SHP77 treated with DMSO at 0.1 percent for 48 hours (cell line): ENCODE results near the gene PEX11G.
"Not testable (repeated sequence)": the region's sequence is repeated elsewhere in the genome, so short reads cannot be mapped to it uniquely, and the experiment has no call there.

Experiments used
- DNase-seq: peaks from one replicate; lab custom pipeline; 2025; lab: John Stamatoyannopoulos, UW

Gene PEX11G

GRCh38 chr19:7467009-7467989, 21.5 kb downstream of the PEX11G start:
- DNase-seq = no peak

DNA sequence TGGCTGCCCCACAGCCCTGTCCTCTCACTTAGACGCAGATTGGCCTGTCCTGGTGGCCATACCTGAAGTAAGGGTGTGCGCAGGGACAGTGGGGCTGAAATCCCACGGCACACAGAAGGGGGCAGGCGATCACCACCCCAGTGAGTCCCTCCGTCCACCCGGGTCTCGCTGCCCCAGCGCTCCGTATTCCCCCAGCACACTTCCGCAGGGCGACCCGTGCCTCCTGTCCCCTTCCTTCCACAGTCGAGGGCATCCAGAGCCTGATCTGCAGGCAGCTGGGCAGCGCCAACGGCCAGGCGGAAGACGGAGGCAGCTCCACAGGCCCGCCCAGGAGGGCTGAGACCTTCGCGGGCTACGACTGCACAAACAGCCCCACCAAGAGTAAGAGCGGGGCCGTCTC, 25.3 kb downstream of the PEX11G start:
- DNase-seq = no peak

DNA sequence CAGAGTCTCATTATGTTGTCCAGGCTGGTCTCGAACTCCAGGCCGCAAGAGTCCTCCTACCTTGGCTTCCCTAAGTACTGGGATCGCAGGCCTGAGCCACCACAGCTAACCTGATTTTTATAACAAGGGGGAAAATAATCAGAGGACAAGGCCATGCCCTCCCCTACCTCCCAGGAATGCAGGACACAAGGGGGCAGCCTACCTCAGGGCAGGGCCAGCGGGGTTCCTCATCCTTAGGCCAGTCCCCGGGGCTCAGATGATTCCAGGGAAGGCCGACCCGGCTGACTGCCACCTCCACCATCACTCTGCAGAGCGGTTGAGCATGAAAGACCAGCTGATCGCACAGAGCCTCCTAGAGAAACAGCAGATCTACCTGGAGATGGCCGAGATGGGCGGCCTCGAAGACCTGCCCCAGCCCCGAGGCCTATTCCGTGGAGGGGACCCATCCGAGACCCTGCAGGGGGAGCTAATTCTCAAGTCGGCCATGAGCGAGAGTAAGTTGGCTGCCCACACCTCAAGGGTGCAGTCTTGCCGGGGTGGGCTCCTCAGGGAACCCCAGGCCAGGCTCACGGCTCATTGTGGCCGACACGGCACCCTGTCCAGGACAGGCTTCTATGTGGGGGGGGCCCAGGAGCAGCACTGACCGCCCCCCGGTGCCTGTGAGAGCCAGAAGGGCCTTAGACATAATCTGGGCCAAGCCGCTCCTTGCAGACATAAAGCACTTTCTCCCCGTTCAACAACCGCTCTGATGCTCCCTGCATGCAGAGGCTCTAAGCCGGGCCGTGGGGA, 26.8 kb downstream of the PEX11G start:
- DNase-seq = no peak

GRCh38 chr19:7460562-7460966, 28.3 kb downstream of the PEX11G start:
- no peak for DNase-seq

DNA sequence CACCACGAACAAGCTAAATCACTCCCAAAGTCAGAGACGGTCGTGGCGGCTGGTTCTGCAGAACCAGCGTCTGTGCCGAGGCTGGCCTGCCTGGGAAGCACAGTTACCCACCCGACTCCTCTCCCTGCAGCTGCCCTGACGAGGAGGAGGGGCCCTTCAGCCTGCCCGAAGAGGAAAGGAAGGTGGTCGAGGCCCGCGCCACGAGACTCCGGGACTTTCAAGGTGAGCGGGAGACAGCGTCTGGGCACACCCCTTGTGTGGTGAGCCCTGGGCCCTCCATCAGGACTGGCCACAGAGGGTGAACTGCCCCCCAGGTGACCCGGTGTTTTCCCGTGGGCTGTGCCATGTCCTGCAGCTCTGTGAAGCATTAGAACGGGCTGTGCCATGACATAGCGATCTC, 29.1 kb downstream of the PEX11G start:
- no peak for DNase-seq

GRCh38 chr19:7458675-7459074, 30.2 kb downstream of the PEX11G start:
- no peak for DNase-seq

GRCh38 chr19:7456964-7457541, 31.8 kb downstream of the PEX11G start:
- no peak for DNase-seq

GRCh38 chr19:7455600-7456296, 33.1 kb downstream of the PEX11G start:
- no peak for DNase-seq

- DNase-seq = no peak
These were observed 33.8 kb downstream of the PEX11G start for GRCh38 chr19:7454998-7455397.

DNA sequence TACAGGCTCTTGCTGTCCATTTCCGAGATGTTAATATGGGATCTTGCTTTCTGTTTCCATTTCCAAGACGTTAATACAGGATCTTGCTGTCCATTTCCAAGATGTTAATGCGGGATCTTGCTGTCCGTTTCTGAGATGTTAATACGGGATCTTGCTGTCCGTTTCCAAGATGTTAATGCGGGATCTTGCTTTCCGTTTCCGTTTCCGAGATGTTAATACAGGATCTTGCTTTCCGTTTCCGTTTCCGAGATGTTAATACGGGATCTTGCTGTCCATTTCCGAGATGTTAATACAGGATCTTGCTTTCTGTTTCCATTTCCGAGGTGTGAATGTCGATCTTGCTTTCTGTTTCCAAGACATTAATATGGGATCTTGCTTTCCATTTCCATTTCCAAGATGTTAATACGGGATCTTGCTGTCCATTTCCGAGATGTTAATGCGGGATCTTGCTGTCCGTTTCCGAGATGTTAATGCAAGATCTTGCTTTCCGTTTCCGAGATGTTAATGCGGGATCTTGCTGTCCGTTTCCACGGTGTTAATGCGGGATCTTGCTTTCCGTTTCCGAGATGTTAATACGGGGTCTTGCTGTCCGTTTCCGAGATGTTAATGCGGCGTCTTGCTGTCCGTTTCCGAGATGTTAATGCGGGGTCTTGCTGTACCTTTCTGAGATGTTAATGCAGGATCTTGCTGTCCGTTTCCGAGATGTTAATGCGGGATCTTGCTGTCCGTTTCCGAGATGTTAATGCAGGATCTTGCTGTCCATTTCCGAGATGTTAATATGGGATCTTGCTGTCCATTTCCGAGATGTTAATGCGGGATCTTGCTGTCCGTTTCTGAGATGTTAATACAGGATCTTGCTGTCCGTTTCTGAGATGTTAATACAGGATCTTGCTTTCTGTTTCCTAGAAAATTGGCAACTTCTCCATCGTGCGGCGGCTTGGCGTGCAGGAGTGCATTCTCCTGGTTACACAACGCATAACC, 38.3 kb downstream of the PEX11G start:
- no peak for DNase-seq

GRCh38 chr19:7449391-7450070, 39.3 kb downstream of the PEX11G start:
- DNase-seq = not testable (repeated sequence)

- no peak for DNase-seq
These were observed 41.2 kb downstream of the PEX11G start for GRCh38 chr19:7447648-7448047.

DNA sequence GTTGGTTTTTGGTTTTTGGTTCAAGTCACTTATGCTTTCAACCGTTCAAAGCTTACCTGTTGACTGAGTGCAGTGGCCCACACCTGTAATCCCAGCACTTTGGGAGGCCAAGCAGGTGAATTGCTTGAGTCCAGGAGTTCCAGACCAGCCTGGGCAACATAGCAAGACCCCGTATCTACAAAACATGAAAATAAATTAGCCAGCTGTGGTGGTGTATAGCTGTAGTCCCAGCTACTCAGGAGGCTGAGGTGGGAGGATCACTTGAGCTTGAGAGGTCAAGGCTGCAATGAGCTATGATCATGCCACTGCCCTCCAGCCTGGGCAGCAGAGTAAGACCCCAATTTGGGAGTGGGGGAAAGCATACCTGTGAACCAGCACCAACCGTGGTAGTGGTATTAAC, 43.7 kb downstream of the PEX11G start:
- no peak for DNase-seq

DNA sequence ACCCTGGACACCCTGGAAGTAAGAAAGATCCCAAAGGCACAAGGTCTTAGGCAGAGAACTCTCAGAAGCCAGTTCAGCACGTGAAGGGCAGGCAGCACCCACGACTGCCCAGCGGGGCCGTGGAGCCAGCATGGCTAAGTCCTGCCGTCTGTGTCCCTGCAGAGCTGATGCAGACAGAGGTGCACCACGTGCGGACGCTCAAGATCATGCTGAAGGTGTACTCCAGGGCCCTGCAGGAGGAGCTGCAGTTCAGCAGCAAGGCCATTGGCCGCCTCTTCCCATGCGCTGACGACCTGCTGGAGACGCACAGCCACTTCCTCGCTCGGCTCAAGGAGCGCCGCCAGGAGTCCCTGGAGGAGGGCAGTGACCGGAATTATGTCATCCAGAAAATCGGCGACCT, 44.8 kb downstream of the PEX11G start:
- no peak for DNase-seq

DNA sequence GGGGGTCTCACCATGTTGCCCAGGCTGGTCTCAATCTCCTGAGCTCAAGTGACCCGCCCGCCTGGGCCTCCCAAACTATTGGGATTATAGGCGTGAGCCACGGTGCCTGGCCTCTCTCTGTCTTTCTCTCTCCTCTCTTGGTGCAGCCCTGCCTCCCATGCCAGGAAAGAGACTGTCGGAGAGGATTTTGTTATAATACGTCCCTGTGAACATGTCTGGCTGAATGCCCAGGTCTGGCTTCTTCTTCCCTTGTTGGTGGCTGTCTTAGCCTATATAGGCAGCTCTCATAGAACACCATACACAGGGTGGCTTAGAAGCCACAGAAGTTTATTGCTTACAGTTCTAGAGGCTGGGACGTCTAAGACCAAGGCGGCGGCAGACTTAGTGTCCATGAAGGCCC, 46.4 kb downstream of the PEX11G start:
- no peak for DNase-seq

GRCh38 chr19:7441468-7442146, 47.2 kb downstream of the PEX11G start:
- DNase-seq = no peak

GRCh38 chr19:7440188-7440975, 48.5 kb downstream of the PEX11G start:
- DNase-seq = no peak

- DNase-seq = no peak
These were observed 53.2 kb downstream of the PEX11G start for GRCh38 chr19:7435586-7435985.

- no peak for DNase-seq
These were observed 54.4 kb downstream of the PEX11G start for GRCh38 chr19:7434391-7434790.
